SU-DHL-6 (cell line): ENCODE data around the gene DMD.

Experiments
- CTCF ChIP-seq: fragments of 200-600 bp; sonication (generic); IDR thresholded peaks from one replicate; pipeline ENCODE4 v1.5.1; 2017; ENCODE audit warnings: antibody characterized with exemption, mild to moderate bottlenecking, low read length, moderate library complexity; ENCODE audit not compliant: insufficient read depth, poor library complexity, severe bottlenecking
- EZH2phosphoT487 ChIP-seq: fragments of 200-600 bp; sonication (generic), shearing (Covaris generic); conservative IDR thresholded peaks from 2 replicates; pipeline ENCODE4 v1.6.1; 2018; ENCODE audit warnings: mild to moderate bottlenecking, antibody characterized with exemption, low read length, moderate library complexity, mixed read lengths

GRCh38 chrX:31124536-31124935, 2086.8 kb downstream of the DMD start:
- TF ChIP-seq CTCF = no peak
- TF ChIP-seq EZH2phosphoT487 = no peak
